GM21529 (cell line): ENCODE data around the gene MRAP2.
"Not testable (repeated sequence)": the region's sequence is repeated elsewhere in the genome, so short reads cannot be mapped to it uniquely, and the experiment has no call there.

ENCODE experiments used
- ATAC-seq: cut with Tn5 transposase; IDR thresholded peaks from one replicate; pipeline ENCODE4 v1.9.1; 2021; ENCODE audit not compliant: unreplicated experiment

MRAP2 gene

GRCh38 chr6:84074988-84075781, 41.6 kb downstream of the MRAP2 start:
- no peak for ATAC-seq

DNA sequence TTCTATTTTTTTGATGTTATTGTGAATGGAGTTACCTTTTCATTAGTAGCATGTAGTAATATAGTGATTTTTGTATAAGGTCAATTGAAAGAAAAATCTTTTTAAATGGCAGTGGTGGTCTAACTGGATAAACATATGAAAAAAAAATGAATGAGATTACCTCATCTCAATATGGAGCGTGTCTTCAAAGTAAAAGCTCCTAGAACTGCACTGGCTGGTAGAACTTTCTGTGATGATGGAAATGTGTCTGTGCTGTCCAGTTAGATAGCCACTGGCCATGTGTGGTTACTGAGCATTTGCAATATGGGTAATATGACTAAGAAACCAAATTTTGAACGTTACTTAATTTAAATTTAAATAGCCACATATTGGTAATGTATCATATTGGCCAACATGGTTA, 44.1 kb downstream of the MRAP2 start:
- ATAC-seq, result no peak

- no peak for ATAC-seq
Measured at GRCh38 chr6:84078335-84078734, 44.8 kb downstream of the MRAP2 start.

GRCh38 chr6:84081222-84081621, 47.6 kb downstream of the MRAP2 start:
- ATAC-seq, result no peak

DNA sequence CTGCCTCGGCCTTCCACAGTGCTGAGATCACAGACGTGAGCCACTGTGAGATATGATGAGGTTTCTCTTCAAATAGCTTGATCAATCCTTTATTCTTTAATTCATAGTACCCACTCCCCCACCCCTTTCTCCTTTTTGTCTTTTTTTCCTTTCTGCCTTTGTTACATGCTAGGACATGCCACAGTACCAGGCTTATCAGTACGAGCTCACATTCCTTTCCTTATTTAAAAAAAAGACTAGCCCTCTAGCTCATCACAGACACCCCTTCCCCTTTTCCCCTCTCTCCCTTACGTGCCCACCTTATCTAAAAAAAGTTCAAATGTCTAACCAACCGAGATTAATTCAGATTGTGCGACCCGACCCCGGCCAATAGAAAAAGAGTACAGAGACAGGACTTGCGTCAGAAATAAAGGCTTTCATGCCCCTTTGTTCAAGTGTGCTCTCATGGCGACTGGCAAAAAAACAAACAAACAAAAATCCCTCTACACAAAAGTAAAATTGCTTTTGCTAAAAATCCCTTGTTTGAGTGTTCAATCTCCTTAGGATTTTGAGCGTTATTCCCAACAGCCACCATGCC, 49.2 kb downstream of the MRAP2 start:
- no peak for ATAC-seq

DNA sequence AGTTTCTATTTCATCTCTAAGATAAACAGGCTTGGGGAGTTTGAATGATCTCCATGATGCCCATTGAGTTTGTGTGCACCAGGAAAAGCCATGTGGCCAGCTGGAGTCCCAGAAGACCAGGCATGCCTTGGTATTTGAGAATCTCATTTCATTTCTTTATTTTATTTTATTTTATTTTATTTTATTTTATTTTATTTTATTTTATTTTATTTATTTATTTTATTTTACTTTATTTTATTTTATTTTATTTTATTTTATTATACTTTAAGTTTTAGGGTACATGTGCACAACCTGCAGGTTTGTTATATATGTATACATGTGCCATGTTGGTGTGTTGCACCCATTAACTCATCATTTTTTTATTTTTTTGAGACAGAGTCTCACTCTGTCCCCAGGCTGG, 51.1 kb downstream of the MRAP2 start:
- not testable (repeated sequence) for ATAC-seq

DNA sequence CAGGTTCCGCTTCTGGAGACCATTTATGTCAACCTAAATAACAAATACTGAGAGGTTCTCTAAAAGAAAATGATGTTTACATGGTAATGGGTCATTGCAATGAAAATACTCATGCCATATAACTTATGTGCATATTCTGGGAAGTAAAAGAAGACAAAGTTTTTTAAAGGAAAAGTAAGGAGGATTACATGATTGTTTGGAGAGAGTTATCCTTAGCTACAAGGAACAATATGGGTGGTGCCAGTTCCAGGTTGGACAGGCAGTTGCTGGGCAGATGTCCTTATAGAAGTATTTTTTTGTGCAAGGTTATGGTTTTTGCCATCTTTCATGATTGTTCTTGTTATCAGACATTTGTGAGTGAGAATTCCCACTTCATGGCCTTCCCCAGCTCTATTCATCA, 52.5 kb downstream of the MRAP2 start:
- ATAC-seq, result no peak

- ATAC-seq, result no peak
Measured at GRCh38 chr6:84086545-84087429, 53.2 kb downstream of the MRAP2 start.

GRCh38 chr6:84089081-84089480, 55.5 kb downstream of the MRAP2 start:
- no peak for ATAC-seq

DNA sequence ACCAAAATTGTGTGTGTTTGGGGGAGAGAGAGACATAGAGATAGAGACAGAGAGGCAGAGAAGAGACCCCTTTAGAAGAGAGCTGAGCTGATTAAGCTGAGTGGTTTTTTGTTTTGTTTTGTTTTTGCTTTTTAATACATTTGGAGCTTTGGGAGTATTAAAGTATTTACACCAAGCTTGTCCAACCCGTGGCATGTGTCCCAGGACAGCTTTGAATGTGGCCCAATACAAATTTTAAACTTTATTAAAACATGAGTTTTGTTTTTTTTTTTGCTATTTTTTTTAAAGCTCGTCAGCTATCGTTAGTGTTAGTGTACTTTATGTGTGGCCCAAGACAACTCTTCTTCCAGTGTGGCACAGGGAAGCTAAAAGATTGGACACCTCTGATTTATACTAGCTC, 56.0 kb downstream of the MRAP2 start:
- ATAC-seq, result no peak

- peak; percentile 71 for ATAC-seq
Measured at GRCh38 chr6:84093441-84094435, 60.2 kb downstream of the MRAP2 start.

- ATAC-seq, result no peak
Measured at GRCh38 chr6:84095156-84095555, 61.6 kb downstream of the MRAP2 start.

DNA sequence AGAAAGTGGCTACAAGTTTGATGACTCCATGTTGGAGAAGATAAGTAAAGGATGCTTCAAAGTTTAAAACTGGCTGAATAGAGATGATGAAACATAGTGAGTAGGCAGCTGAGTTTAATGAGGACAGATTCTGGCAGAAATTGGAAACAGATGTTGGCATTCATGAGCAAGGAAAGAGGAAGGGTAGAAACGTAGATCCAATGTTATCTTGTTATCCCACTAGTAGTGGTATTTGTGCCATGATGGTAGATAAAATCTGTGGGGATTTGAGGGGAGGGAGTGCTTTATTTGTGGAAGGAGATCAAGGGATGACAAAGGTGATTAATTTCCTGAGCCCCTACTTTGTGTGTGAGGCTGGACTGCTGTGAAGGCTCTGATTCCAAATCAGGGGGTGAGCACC, 69.5 kb downstream of the MRAP2 start:
- no peak for ATAC-seq

GRCh38 chr6:84105215-84105924, 71.8 kb downstream of the MRAP2 start:
- not testable (repeated sequence) for ATAC-seq

- no peak for ATAC-seq
Measured at GRCh38 chr6:84107495-84107894, 73.9 kb downstream of the MRAP2 start.

GRCh38 chr6:84111351-84111750, 77.8 kb downstream of the MRAP2 start:
- not testable (repeated sequence) for ATAC-seq

GRCh38 chr6:84114933-84115594, 81.5 kb downstream of the MRAP2 start:
- not testable (repeated sequence) for ATAC-seq

GRCh38 chr6:84118191-84118590, 84.6 kb downstream of the MRAP2 start:
- ATAC-seq, result no peak

GRCh38 chr6:84119277-84119676, 85.7 kb downstream of the MRAP2 start:
- ATAC-seq, result no peak
